B cell (primary cell): Measurements from ENCODE around the gene PHC2. TPM values are rescaled to one million over a fixed set of nuclear protein-coding genes. Genes with fewer than 3 reads are reported as not detected.

Source experiments
- ATAC-seq: fragments of 200-7000 bp; cut with Tn5 transposase; one replicate; pipeline ENCODE4 v1.10.0; 2021; ENCODE audit warnings: low read depth, mild to moderate bottlenecking, moderate number of reproducible peaks, moderate library complexity
- CTCF ChIA-PET: fragments of 350-600 bp; sonication (Branson Sonifier 250); formaldehyde crosslinking; loops from one replicate; lab custom pipeline; 2021; ENCODE audit warnings: antibody characterized with exemption, inconsistent platforms; lab: Charles Lee
- POLR2A ChIA-PET: fragments of 350-600 bp; sonication (Branson Sonifier 250); formaldehyde crosslinking; loops from one replicate; lab custom pipeline; 2021; ENCODE audit warnings: antibody characterized with exemption; lab: Charles Lee
- DNase-seq: peaks from one replicate; pipeline ENCODE4 v3.0.0; 2013
- H2AFZ ChIP-seq: 2 replicates; pipeline ENCODE4 v1.6.1; 2012; ENCODE audit warnings: mild to moderate bottlenecking, low read depth, low read length; ENCODE audit not compliant: insufficient read depth, poor library complexity, severe bottlenecking
- H3K27ac ChIP-seq, 2 donors: 1 replicate in 1 of 2; 2 replicates in 1 of 2; pipeline ENCODE4 v1.5.1; 2012 to 2013; ENCODE audit warnings: low read length in 2 of 2, mild to moderate bottlenecking in 2 of 2, moderate library complexity in 1 of 2
- H3K27me3 ChIP-seq, 4 experiments: fragments of 200-600 bp in 1 of 4; sonication (generic) in 1 of 4; replicated peaks in 1 of 4; 1 replicate in 2 of 4; 2 replicates in 2 of 4; pipeline versions ENCODE4 v1.6.1 to v1.7.0; 2013 to 2016; ENCODE audit warnings: low read length in 3 of 4, mild to moderate bottlenecking in 2 of 4, mixed read lengths in 1 of 4, moderate library complexity in 1 of 4; ENCODE audit not compliant: insufficient read depth in 4 of 4, control insufficient read depth in 3 of 4; ENCODE audit errors: control extremely low read depth in 1 of 4
- H3K36me3 ChIP-seq, 2 experiments: replicated peaks in 1 of 2; 1 replicate in 1 of 2; 2 replicates in 1 of 2; pipeline versions ENCODE4 v1.6.1 to v1.7.1; 2013; ENCODE audit warnings: low read length in 1 of 2; ENCODE audit not compliant: insufficient read depth in 2 of 2, control insufficient read depth in 1 of 2; ENCODE audit errors: control extremely low read depth in 1 of 2, extremely low read depth in 1 of 2
- H3K4me1 ChIP-seq, 2 donors: fragments of 200-600 bp in 1 of 2; sonication (generic) in 1 of 2; 1 replicate in 1 of 2; 2 replicates in 1 of 2; pipeline versions ENCODE4 v1.5.1 to v1.6.1; 2013 to 2017; ENCODE audit warnings: low read length in 2 of 2; ENCODE audit not compliant: control insufficient read depth in 2 of 2, insufficient read depth in 2 of 2
- H3K4me2 ChIP-seq: replicated peaks from 2 replicates; pipeline ENCODE3; 2012; ENCODE audit warnings: mild to moderate bottlenecking, low read depth, low read length; ENCODE audit not compliant: poor library complexity, severe bottlenecking
- H3K4me3 ChIP-seq, 5 experiments: fragments of 200-600 bp in 1 of 5; sonication (generic) in 1 of 5; 1 replicate in 3 of 5; 2 replicates in 2 of 5; pipeline versions ENCODE4 v1.5.1 to v1.7.0; 2011 to 2016; ENCODE audit warnings: low read length in 4 of 5, mild to moderate bottlenecking in 4 of 5, low read depth in 2 of 5, control low read depth in 1 of 5, moderate library complexity in 1 of 5; ENCODE audit not compliant: insufficient read depth in 1 of 5; ENCODE audit errors: control extremely low read depth in 1 of 5, extremely low read depth in 1 of 5
- H3K79me2 ChIP-seq: fragments of 200-600 bp; sonication (generic); one replicate; pipeline ENCODE4 v1.6.0; 2016; ENCODE audit warnings: low read length; ENCODE audit not compliant: control insufficient read depth, insufficient read depth
- H3K9ac ChIP-seq: fragments of 200-600 bp; sonication (generic); 2 replicates; pipeline ENCODE4 v1.6.1; 2017; ENCODE audit warnings: mild to moderate bottlenecking, low read length, moderate library complexity
- H3K9me3 ChIP-seq, 3 donors: one replicate each; pipeline versions ENCODE4 v1.6.1 to v1.7.1; 2013; ENCODE audit warnings: low read length in 2 of 3; ENCODE audit not compliant: control insufficient read depth in 2 of 3, insufficient read depth in 1 of 3; ENCODE audit errors: control extremely low read depth in 1 of 3
- H4K20me1 ChIP-seq: 2 replicates; pipeline ENCODE4 v1.6.0; 2012; ENCODE audit warnings: mild to moderate bottlenecking, low read length; ENCODE audit not compliant: insufficient read depth, control insufficient read depth, poor library complexity, severe bottlenecking
- H3K27ac Mint-ChIP-seq: one replicate; pipeline ENCODE4 v1.8.0; 2021; ENCODE audit warnings: mixed read lengths
- H3K27me3 Mint-ChIP-seq: one replicate; pipeline ENCODE4 v1.8.0; 2021; ENCODE audit warnings: mixed read lengths
- H3K4me1 Mint-ChIP-seq: one replicate; pipeline ENCODE4 v1.8.0; 2021; ENCODE audit warnings: mixed read lengths
- H3K4me3 Mint-ChIP-seq: one replicate; pipeline ENCODE4 v1.8.0; 2021; ENCODE audit warnings: mixed read lengths
- H3K9me3 Mint-ChIP-seq: one replicate; pipeline ENCODE4 v1.8.0; 2022; ENCODE audit warnings: mixed read lengths; ENCODE audit not compliant: insufficient read depth
- CTCF ChIP-seq: fragments of 200-600 bp; IDR thresholded peaks from one replicate; pipeline ENCODE4 v1.8.0; 2022; ENCODE audit warnings: antibody characterized with exemption, mild to moderate bottlenecking
- EZH2 ChIP-seq: IDR thresholded peaks from 2 replicates; pipeline ENCODE4 v1.6.1; 2012; ENCODE audit warnings: borderline replicate concordance, low read depth, mild to moderate bottlenecking, moderate library complexity, low read length; ENCODE audit not compliant: insufficient read depth, poor library complexity, severe bottlenecking
- WGBS: methylation state at CpG from one replicate; pipeline ENCODE4 v1.1.5; 2013; ENCODE audit warnings: missing lambda C conversion rate; ENCODE audit not compliant: insufficient coverage; 5-methylcytosine and 5-hydroxymethylcytosine counted together
- intact Hi-C: fragments of 100-400 bp; cut with micrococcal nuclease; formaldehyde crosslinking; loops from one replicate; pipeline ENCODE4 v1.10.0; 2022
- polyA plus RNA-seq: library from polyadenylated mRNA; depleted of rRNA; stranded (reverse); fragments of >200 nt; gene quantifications from 2 replicates; pipeline ENCODE4 v1.2.3, GENCODE V29; 2012
- total RNA-seq, 2 donors: library from RNA; stranded (reverse); fragments of 120-200 nt in 1 of 2; gene quantifications; 1 replicate in 1 of 2; 2 replicates in 1 of 2; pipeline versions ENCODE4 v1.2.3 to v1.2.4, GENCODE V29; 2013 to 2022

Gene PHC2
- total and polyA plus RNA-seq, 2 donors (not counting 1 experiment from before 2014, with no cell fraction given), result 23.1 to 23.4 TPM

GRCh38 chr1:33392206-33392605 is 38.7 kb downstream of the PHC2 start:
- DNase-seq, result no peak
- H3K4me1 ChIP-seq, result no peaks in the 10 kb centered on the region
- no peak overlapping the region for H3K9ac ChIP-seq
- H3K27me3 Mint-ChIP-seq, result peaks cover 28% of the 10 kb centered on the region
- H3K4me3 Mint-ChIP-seq, result no peak overlapping the region
- ATAC-seq, result no peak
- no peak overlapping the region for H3K4me2 ChIP-seq
- no peaks in the 10 kb centered on the region for H3K9me3 ChIP-seq
- TF ChIP-seq EZH2, result no peak
- no peak for TF ChIP-seq CTCF
- 92% methylated on average over 8 of the region's 8 CpGs for WGBS
- no peak overlapping the region for H3K27ac Mint-ChIP-seq
- no peak overlapping the region for H2AFZ ChIP-seq
- H3K27me3 ChIP-seq, result no peaks in the 10 kb centered on the region
- no peak overlapping the region for H3K27ac ChIP-seq
- CTCF ChIA-PET, result no interaction called here
- no peaks in the 10 kb centered on the region for H3K36me3 ChIP-seq
- intact Hi-C loops, result no loop called here
- H4K20me1 ChIP-seq, result no peaks in the 10 kb centered on the region
- POLR2A ChIA-PET, result no interaction called here
- no peaks in the 10 kb centered on the region for H3K9me3 Mint-ChIP-seq
- H3K4me1 Mint-ChIP-seq, result no peaks in the 10 kb centered on the region
- H3K4me3 ChIP-seq, result no peak overlapping the region
- H3K79me2 ChIP-seq, result no peaks in the 10 kb centered on the region

- Mint-ChIP-seq H3K4me1 (no peaks in the 10 kb centered on the region), H3K4me3 (no peak overlapping the region), H3K9me3 (no peaks in the 10 kb centered on the region), H3K27me3 (peaks cover 28% of the 10 kb centered on the region), H3K27ac (no peak overlapping the region)
- intact Hi-C loops, result no loop called here
- no peak for ATAC-seq
- no peak overlapping the region for H3K9ac ChIP-seq
- WGBS, result 94% methylated on average over 7 of the region's 8 CpGs
- H3K27me3 ChIP-seq, result no peaks in the 10 kb centered on the region
- POLR2A ChIA-PET, result no interaction called here
- H3K4me2 ChIP-seq, result no peak overlapping the region
- H3K79me2 ChIP-seq, result no peaks in the 10 kb centered on the region
- no peak for TF ChIP-seq EZH2
- no peak for TF ChIP-seq CTCF
- no peak overlapping the region for H3K4me3 ChIP-seq
- no peaks in the 10 kb centered on the region for H3K9me3 ChIP-seq
- H2AFZ ChIP-seq, result no peak overlapping the region
- H3K36me3 ChIP-seq, result no peaks in the 10 kb centered on the region
- no peaks in the 10 kb centered on the region for H4K20me1 ChIP-seq
- no peaks in the 10 kb centered on the region for H3K4me1 ChIP-seq
- no peak overlapping the region for H3K27ac ChIP-seq
- CTCF ChIA-PET, result no interaction called here
- no peak for DNase-seq
These were observed 39.4 kb downstream of the PHC2 start for GRCh38 chr1:33391343-33392078.
